BJ (cell line): ENCODE data around the gene PRR35. TPM values are rescaled to one million over a fixed set of nuclear protein-coding genes. Genes with fewer than 3 reads are reported as not detected.

Source experiments
- CTCF ChIA-PET: fragments of 350-600 bp; formaldehyde crosslinking; extraction: SDS; loops from one replicate; lab custom pipeline; 2021; ENCODE audit warnings: antibody characterized with exemption, inconsistent platforms; lab: Yijun Ruan, JAX
- POLR2A ChIA-PET: fragments of 300-600 bp; sonication (Branson Sonifier 250); formaldehyde crosslinking; extraction: SDS; loops from one replicate; lab custom pipeline; 2021; ENCODE audit warnings: antibody characterized with exemption; lab: Charles Lee
- DNase-seq: peaks from one replicate; pipeline ENCODE4 v3.0.0-alpha.2; 2011; ENCODE audit warnings: low read depth
- H3K27me3 ChIP-seq: 2 replicates; pipeline ENCODE4 v1.6.0; 2011; ENCODE audit warnings: low read length; ENCODE audit not compliant: control insufficient read depth, insufficient read depth
- H3K36me3 ChIP-seq: 2 replicates; pipeline ENCODE4 v1.5.1; 2011; ENCODE audit warnings: low read length; ENCODE audit not compliant: control insufficient read depth, insufficient read depth
- H3K4me3 ChIP-seq: 2 replicates; pipeline ENCODE4 v1.5.1; 2011; ENCODE audit warnings: low read depth, mild to moderate bottlenecking, control low read depth, low read length
- CTCF ChIP-seq: IDR thresholded peaks from 2 replicates; pipeline ENCODE4 v1.5.1; 2011; ENCODE audit warnings: low read depth, mild to moderate bottlenecking, control low read depth, inconsistent platforms, low read length, moderate library complexity; ENCODE audit not compliant: insufficient read depth
- polyA plus RNA-seq: library from polyadenylated mRNA; depleted of rRNA; stranded (reverse); fragments of >200 nt; gene quantifications from 2 replicates; pipeline ENCODE4 v1.2.3, GENCODE V29; 2011

PRR35 gene
- polyA plus RNA-seq, 1 experiment: not detected

GRCh38 chr16:591892-592517 lies 31.8 kb downstream of the PRR35 start:
- POLR2A ChIA-PET: no interaction called here
- CTCF ChIA-PET: no interaction called here
- TF ChIP-seq CTCF: no peak

GRCh38 chr16:592518-593306 lies 32.5 kb downstream of the PRR35 start:
- CTCF ChIA-PET: interaction anchor here (0.6 to 1.6 kb wide), 3 partner anchors 17 to 347 kb away, joined by 3 to 5 read pairs (median 3); no protein-coding TSS in a partner anchor
- no peak overlapping the region for H3K4me3 ChIP-seq
- POLR2A ChIA-PET: no interaction called here
- H3K27me3 ChIP-seq: no peaks in the 10 kb centered on the region
- no peak for DNase-seq
- peaks cover 8% of the 10 kb centered on the region; the same call in 1 of the 2 replicates for H3K36me3 ChIP-seq
- no peak for TF ChIP-seq CTCF

More at GRCh38 chr16:591892-592517, 31.8 kb downstream of the PRR35 start:
- Histone ChIP-seq H3K36me3 (peaks cover 8% of the 10 kb centered on the region; the same call in 1 of the 2 replicates), H3K4me3 (no peak overlapping the region), H3K27me3 (no peaks in the 10 kb centered on the region)
- no peak for DNase-seq

- CTCF ChIA-PET: interaction anchor here (0.6 to 1.6 kb wide), 2 partner anchors 66 to 348 kb away, joined by 3 to 5 read pairs; no protein-coding TSS in a partner anchor
- POLR2A ChIA-PET: no interaction called here
Measured at GRCh38 chr16:593406-593805, 33.2 kb downstream of the PRR35 start.

GRCh38 chr16:593807-594206 lies 33.6 kb downstream of the PRR35 start:
- no peak overlapping the region for H3K4me3 ChIP-seq
- H3K36me3 ChIP-seq: peaks cover 8% of the 10 kb centered on the region; the same call in 1 of the 2 replicates
- no peak for TF ChIP-seq CTCF
- no peaks in the 10 kb centered on the region for H3K27me3 ChIP-seq
- CTCF ChIA-PET: interaction anchor here (0.6 to 1.6 kb wide), 2 partner anchors 66 to 348 kb away, joined by 3 to 5 read pairs; no protein-coding TSS in a partner anchor
- POLR2A ChIA-PET: no interaction called here
- no peak for DNase-seq

More at GRCh38 chr16:593406-593805, 33.2 kb downstream of the PRR35 start:
- H3K36me3 ChIP-seq: peaks cover 8% of the 10 kb centered on the region; the same call in 1 of the 2 replicates
- no peak for TF ChIP-seq CTCF
- DNase-seq: no peak
- H3K4me3 ChIP-seq: no peak overlapping the region
- no peaks in the 10 kb centered on the region for H3K27me3 ChIP-seq

- H3K27me3 ChIP-seq: no peaks in the 10 kb centered on the region
- no peak for TF ChIP-seq CTCF
- CTCF ChIA-PET: no interaction called here
- H3K4me3 ChIP-seq: no peak overlapping the region
- H3K36me3 ChIP-seq: peaks cover 10% of the 10 kb centered on the region
- POLR2A ChIA-PET: no interaction called here
- DNase-seq: no peak
Measured at GRCh38 chr16:595094-595528, 34.9 kb downstream of the PRR35 start.
